ENCODE measurements around the gene GPR4.

The GPR4 gene

GRCh38 chr19:45547211-45547770 is 54.7 kb downstream of the GPR4 start:
- no peak for DNase-seq

- DNase-seq = no peak
These were observed 59.8 kb downstream of the GPR4 start for GRCh38 chr19:45542234-45542668.
